Measurements from ENCODE around the gene MAP3K2. TPM values are rescaled to one million over a fixed set of nuclear protein-coding genes. Genes with fewer than 3 reads are reported as not detected.

The MAP3K2 gene
- total RNA-seq, 4 donors from 2014 or later = 29.4 to 37.4 (median 31.3) TPM

DNA sequence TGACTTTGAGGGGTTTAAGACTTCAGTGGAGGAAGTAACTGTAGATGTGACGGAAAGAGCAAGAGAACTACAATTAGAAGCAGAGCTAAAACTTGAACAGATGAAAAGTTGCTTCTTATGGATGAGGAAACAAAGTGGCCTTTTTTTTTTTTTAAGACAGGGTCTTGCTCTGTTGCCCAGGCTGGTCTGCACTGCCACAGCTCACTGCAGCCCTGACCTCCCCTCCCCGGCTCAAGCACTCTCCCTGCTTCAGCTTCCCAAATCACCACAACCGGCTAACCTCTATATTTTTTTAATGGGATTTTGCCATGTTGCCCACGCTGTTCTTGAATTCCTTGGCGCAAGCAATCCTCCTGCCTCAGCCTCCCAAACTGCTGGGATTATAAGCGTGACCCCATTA lies 3.2 kb downstream of the MAP3K2 start:
- Histone ChIP-seq H3K4me1 (peaks cover 8 to 79% (median 19%) of the 10 kb centered on the region in 3 donors), H3K9me3 (no peaks in the 10 kb centered on the region), H3K4me3 (no peak overlapping the region), H3K36me3 (no peaks in the 10 kb centered on the region), H3K27ac (no peak overlapping the region), H3K27me3 (no peaks in the 10 kb centered on the region)
- TF ChIP-seq, protein P1, sequence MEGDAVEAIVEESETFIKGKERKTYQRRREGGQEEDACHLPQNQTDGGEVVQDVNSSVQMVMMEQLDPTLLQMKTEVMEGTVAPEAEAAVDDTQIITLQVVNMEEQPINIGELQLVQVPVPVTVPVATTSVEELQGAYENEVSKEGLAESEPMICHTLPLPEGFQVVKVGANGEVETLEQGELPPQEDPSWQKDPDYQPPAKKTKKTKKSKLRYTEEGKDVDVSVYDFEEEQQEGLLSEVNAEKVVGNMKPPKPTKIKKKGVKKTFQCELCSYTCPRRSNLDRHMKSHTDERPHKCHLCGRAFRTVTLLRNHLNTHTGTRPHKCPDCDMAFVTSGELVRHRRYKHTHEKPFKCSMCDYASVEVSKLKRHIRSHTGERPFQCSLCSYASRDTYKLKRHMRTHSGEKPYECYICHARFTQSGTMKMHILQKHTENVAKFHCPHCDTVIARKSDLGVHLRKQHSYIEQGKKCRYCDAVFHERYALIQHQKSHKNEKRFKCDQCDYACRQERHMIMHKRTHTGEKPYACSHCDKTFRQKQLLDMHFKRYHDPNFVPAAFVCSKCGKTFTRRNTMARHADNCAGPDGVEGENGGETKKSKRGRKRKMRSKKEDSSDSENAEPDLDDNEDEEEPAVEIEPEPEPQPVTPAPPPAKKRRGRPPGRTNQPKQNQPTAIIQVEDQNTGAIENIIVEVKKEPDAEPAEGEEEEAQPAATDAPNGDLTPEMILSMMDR (IDR thresholded peaks at IDR 0.05) = no peak
- no peak for TF ChIP-seq POLR2A (IDR thresholded peaks at IDR 0.05)
- intact Hi-C loops (cut with DNase I) = no loop called here
- 88 to 94% methylated on average over 6 of the region's 6 CpGs for WGBS, 2 donors
- no peak for DNase-seq

DNA sequence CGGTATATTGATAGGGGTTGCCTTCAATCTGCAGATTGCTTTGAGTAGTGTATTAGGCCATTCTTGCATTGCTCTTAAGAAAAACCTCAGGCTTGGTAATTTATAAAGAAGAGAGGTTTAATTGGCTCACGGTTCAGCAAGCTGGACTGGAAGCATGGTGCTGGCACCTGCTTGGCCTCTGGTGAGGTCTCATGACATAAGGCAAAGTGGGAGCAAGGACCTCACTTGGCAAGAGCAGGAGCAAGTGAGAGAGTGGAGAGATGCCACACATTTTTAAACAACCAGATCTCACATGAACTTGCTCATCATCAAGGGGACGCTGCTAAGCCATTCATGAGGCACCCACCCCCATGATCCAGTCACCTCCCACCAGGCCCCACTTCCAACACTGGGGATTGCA lies 4.9 kb downstream of the MAP3K2 start:
- TF ChIP-seq, protein P1 (IDR thresholded peaks at IDR 0.05) = no peak
- TF ChIP-seq POLR2A (IDR thresholded peaks at IDR 0.05) = no peak
- intact Hi-C loops (cut with DNase I) = no loop called here
- no peak for DNase-seq
- Histone ChIP-seq H3K9me3 (no peaks in the 10 kb centered on the region), H3K36me3 (no peaks in the 10 kb centered on the region), H3K4me1 (peaks cover 0 to 69% (median 13%) of the 10 kb centered on the region in 3 donors), H3K27ac (no peak overlapping the region), H3K27me3 (no peaks in the 10 kb centered on the region), H3K4me3 (no peak overlapping the region)
- WGBS, 2 donors = 68 to 90% methylated on average over 2 to 3 of the region's 3 CpGs

DNA sequence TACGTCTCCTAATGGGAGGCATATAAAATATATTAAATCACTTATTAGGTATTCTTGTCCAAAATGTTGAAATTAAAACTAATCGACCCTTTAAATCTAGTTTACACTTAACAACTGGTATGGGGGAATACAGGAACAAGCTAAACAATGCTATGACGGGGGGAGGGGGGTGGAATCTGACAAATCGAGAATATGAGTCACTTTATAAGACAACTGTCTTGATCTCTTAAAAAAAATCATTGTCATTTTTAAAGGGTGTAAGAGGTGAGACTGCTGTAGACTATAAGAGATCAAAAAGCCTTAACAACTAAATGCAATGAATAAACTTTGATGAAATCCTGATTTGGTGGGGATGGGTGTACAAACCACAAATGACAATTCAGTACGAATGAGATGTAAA lies 6.0 kb downstream of the MAP3K2 start:
- no peak for DNase-seq
- WGBS, 2 donors = 56 to 57% methylated on average over 5 of the region's 5 CpGs
- H3K9me3 ChIP-seq = no peaks in the 10 kb centered on the region
- peaks cover 0 to 72% (median 13%) of the 10 kb centered on the region in 3 donors for H3K4me1 ChIP-seq
- no peak overlapping the region for H3K4me3 ChIP-seq
- H3K27me3 ChIP-seq = no peaks in the 10 kb centered on the region
- TF ChIP-seq, protein P1 (IDR thresholded peaks at IDR 0.05) = no peak
- no peak for TF ChIP-seq POLR2A (IDR thresholded peaks at IDR 0.05)
- no peak overlapping the region for H3K27ac ChIP-seq
- intact Hi-C loops (cut with DNase I) = no loop called here
- no peaks in the 10 kb centered on the region for H3K36me3 ChIP-seq

DNA sequence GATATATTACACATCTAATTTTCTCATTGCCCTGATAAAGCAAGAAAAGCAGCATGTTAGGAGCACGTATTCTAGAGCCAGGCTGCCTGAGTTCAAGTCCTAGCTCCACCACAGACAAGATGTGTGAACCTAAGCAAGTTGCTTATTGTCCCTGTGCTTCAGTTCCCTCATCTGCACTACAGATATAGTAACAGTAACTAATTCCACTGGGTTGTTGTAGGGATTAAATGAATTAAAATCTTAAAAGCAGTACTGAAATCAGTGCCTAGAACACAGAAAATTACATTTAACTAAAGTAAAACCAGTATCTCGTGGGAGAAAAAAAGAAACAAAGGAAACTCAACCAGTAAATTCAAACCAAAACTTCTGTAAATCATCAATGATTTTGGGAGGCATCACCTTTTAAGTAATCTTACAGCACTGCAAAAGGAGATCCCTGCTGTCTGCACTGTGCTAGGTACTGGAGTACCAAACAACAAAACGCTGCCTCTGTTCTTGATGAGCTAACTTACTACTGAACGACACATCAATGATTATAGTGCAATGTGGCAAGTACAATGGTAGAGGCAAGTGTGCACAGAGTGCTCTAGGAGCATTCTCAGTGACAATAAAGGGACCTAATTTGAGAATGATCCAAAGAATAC lies 7.9 kb downstream of the MAP3K2 start:
- WGBS, 2 donors = 69 to 82% methylated on average over 4 of the region's 4 CpGs
- Histone ChIP-seq H3K9me3 (no peaks in the 10 kb centered on the region), H3K27ac (no peak overlapping the region), H3K4me1 (peaks cover 0 to 53% (median 0%) of the 10 kb centered on the region in 3 donors), H3K36me3 (peaks cover 0 to 8% (median 0%) of the 10 kb centered on the region in 3 donors), H3K27me3 (no peaks in the 10 kb centered on the region), H3K4me3 (no peak overlapping the region)
- TF ChIP-seq, protein P1 (IDR thresholded peaks at IDR 0.05) = no peak
- TF ChIP-seq POLR2A (IDR thresholded peaks at IDR 0.05) = no peak
- intact Hi-C loops (cut with DNase I) = no loop called here
- no peak for DNase-seq

DNA sequence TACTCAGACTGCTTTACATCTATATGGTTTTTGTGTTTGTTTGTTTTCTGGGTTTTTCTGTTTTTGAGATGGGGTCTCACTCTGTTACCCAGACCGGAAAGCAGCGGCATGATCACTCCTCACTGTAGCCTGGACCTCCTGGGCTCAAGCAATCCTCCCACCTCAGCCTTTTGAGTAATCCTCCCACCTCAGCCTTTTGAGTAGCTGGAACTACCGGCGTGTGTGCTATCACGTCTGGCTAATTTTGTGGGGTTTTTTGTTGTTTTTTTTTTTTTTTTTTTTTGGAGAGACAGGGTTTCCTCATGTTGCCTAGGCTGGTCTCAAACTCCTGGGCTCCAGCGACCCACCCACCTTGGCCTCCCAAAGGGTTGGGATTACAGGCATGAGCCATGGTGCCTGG lies 9.1 kb downstream of the MAP3K2 start:
- TF ChIP-seq, protein P1 (IDR thresholded peaks at IDR 0.05) = no peak
- no peak for TF ChIP-seq POLR2A (IDR thresholded peaks at IDR 0.05)
- no peak overlapping the region for H3K4me3 ChIP-seq
- no peaks in the 10 kb centered on the region for H3K27me3 ChIP-seq
- intact Hi-C loops (cut with DNase I) = no loop called here
- H3K9me3 ChIP-seq = peaks cover 0 to 5% (median 2%) of the 10 kb centered on the region in 3 donors
- peaks cover 0 to 42% (median 0%) of the 10 kb centered on the region in 3 donors for H3K4me1 ChIP-seq
- DNase-seq = no peak
- peaks cover 0 to 8% (median 0%) of the 10 kb centered on the region in 3 donors for H3K36me3 ChIP-seq
- WGBS, 2 donors = 86 to 87% methylated on average over 6 of the region's 6 CpGs
- H3K27ac ChIP-seq = no peak overlapping the region

Measured in esophagus squamous epithelium (tissue), 5 donors.